IMR-90 (cell line): Measurements from ENCODE around the gene RNF130. TPM values are rescaled to one million over a fixed set of nuclear protein-coding genes. Genes with fewer than 3 reads are reported as not detected.

ENCODE experiments used
- ATAC-seq: fragments of 200-7000 bp; cut with Tn5 transposase; 2 replicates; pipeline ENCODE4 v1.9.1; 2020; ENCODE audit warnings: low read depth, mild to moderate bottlenecking, moderate library complexity
- BruUV-seq: library from RNA; stranded (reverse); fragments of 400-500 nt; replicated peaks from 2 replicates; lab custom pipeline; 2021; lab: Mats Ljungman, UMichigan
- CTCF ChIA-PET: fragments of 300-600 bp; formaldehyde crosslinking; extraction: SDS; loops from one replicate; lab custom pipeline; 2021; ENCODE audit warnings: antibody characterized with exemption; lab: Yijun Ruan, JAX
- POLR2A ChIA-PET: fragments of 300-600 bp; sonication (Branson Sonifier 250); formaldehyde crosslinking; loops from one replicate; lab custom pipeline; 2022; ENCODE audit warnings: antibody characterized with exemption; ENCODE audit not compliant: unreplicated experiment; lab: Charles Lee
- DNase-seq: peaks from one replicate; pipeline ENCODE4 v3.0.0; 2013
- H2AFZ ChIP-seq: replicated peaks from 2 replicates; pipeline ENCODE3; 2013; ENCODE audit warnings: low read length, mild to moderate bottlenecking; ENCODE audit not compliant: poor library complexity
- H2AK5ac ChIP-seq: 2 replicates; pipeline ENCODE4 v1.6.1; 2013; ENCODE audit warnings: low read depth, low read length, inconsistent platforms
- H2AK9ac ChIP-seq: replicated peaks from 2 replicates; pipeline ENCODE3; 2013; ENCODE audit warnings: mild to moderate bottlenecking, low read depth, low read length, moderate library complexity; ENCODE audit not compliant: poor library complexity
- H2BK120ac ChIP-seq: 2 replicates; pipeline ENCODE4 v1.6.1; 2013; ENCODE audit warnings: low read depth, low read length, inconsistent platforms
- H2BK15ac ChIP-seq: 3 replicates; pipeline ENCODE4 v1.6.1; 2013; ENCODE audit warnings: low read depth, low read length, inconsistent platforms
- H2BK20ac ChIP-seq: 2 replicates; pipeline ENCODE4 v1.6.1; 2013; ENCODE audit warnings: low read depth, mild to moderate bottlenecking, inconsistent platforms, low read length, moderate library complexity
- H2BK5ac ChIP-seq: 2 replicates; pipeline ENCODE4 v1.6.1; 2013; ENCODE audit warnings: mild to moderate bottlenecking, low read depth, low read length, inconsistent platforms; ENCODE audit not compliant: poor library complexity, severe bottlenecking
- H3K14ac ChIP-seq: replicated peaks from 2 replicates; pipeline ENCODE4 v1.6.1; 2013; ENCODE audit warnings: low read depth, low read length, inconsistent platforms
- H3K18ac ChIP-seq: 2 replicates; pipeline ENCODE4 v1.6.1; 2013; ENCODE audit warnings: low read depth, low read length, control low read depth
- H3K23ac ChIP-seq: 2 replicates; pipeline ENCODE4 v1.6.1; 2013; ENCODE audit warnings: low read depth, low read length, inconsistent platforms
- H3K27ac ChIP-seq: 2 replicates; pipeline ENCODE4 v1.5.1; 2013; ENCODE audit warnings: mild to moderate bottlenecking, control low read depth, low read length; ENCODE audit not compliant: insufficient read depth
- H3K27me3 ChIP-seq: 2 replicates; pipeline ENCODE4 v1.6.1; 2013; ENCODE audit warnings: low read length; ENCODE audit not compliant: control insufficient read depth, insufficient read depth
- H3K36me3 ChIP-seq: 2 replicates; pipeline ENCODE4 v1.6.1; 2013; ENCODE audit warnings: low read length, mixed read lengths; ENCODE audit not compliant: control insufficient read depth, insufficient read depth
- H3K4ac ChIP-seq: 2 replicates; pipeline ENCODE4 v1.6.1; 2013; ENCODE audit warnings: low read depth, low read length, inconsistent platforms
- H3K4me1 ChIP-seq: 2 replicates; pipeline ENCODE4 v1.6.1; 2013; ENCODE audit warnings: low read length, mixed read lengths; ENCODE audit not compliant: control insufficient read depth, insufficient read depth
- H3K4me2 ChIP-seq: 2 replicates; pipeline ENCODE4 v1.6.1; 2013; ENCODE audit warnings: low read depth, mild to moderate bottlenecking, control low read depth, low read length, moderate library complexity
- H3K4me3 ChIP-seq: 2 replicates; pipeline ENCODE4 v1.5.1; 2013; ENCODE audit warnings: low read depth, mild to moderate bottlenecking, control low read depth, low read length, moderate library complexity; ENCODE audit not compliant: insufficient read depth
- H3K56ac ChIP-seq: 2 replicates; pipeline ENCODE4 v1.6.1; 2013; ENCODE audit warnings: low read length, inconsistent platforms; ENCODE audit not compliant: insufficient read depth; ENCODE audit errors: extremely low read depth
- H3K79me1 ChIP-seq, 2 experiments: 2 replicates each; pipeline ENCODE4 v1.6.1; 2013; ENCODE audit warnings: low read length in 2 of 2, inconsistent platforms in 1 of 2, low read depth in 1 of 2
- H3K9ac ChIP-seq: 2 replicates; pipeline ENCODE4 v1.6.1; 2013; ENCODE audit warnings: low read depth, low read length, control low read depth
- H3K9me1 ChIP-seq: 2 replicates; pipeline ENCODE4 v1.6.1; 2013; ENCODE audit warnings: low read length, inconsistent platforms; ENCODE audit not compliant: insufficient read depth
- H3K9me3 ChIP-seq: 2 replicates; pipeline ENCODE4 v1.6.1; 2013; ENCODE audit warnings: low read length; ENCODE audit not compliant: control insufficient read depth, insufficient read depth
- H4K20me1 ChIP-seq: 2 replicates; pipeline ENCODE4 v1.6.1; 2013; ENCODE audit warnings: low read length, inconsistent platforms; ENCODE audit not compliant: insufficient read depth
- H4K5ac ChIP-seq: 2 replicates; pipeline ENCODE4 v1.6.1; 2013; ENCODE audit warnings: mild to moderate bottlenecking, low read depth, low read length, control low read depth
- H4K8ac ChIP-seq, 2 experiments: 2 replicates each; pipeline ENCODE4 v1.6.1; 2013; ENCODE audit warnings: low read depth in 2 of 2, low read length in 2 of 2, control low read depth in 1 of 2, inconsistent platforms in 1 of 2
- H4K91ac ChIP-seq: 2 replicates; pipeline ENCODE4 v1.6.1; 2013; ENCODE audit warnings: low read depth, low read length, inconsistent platforms; ENCODE audit not compliant: insufficient read depth
- BHLHE40 ChIP-seq: fragments of 150-350 bp; IDR thresholded peaks from 2 replicates; pipeline ENCODE4 v1.6.1; 2016; ENCODE audit warnings: mild to moderate bottlenecking, low read depth, low read length
- CHD1 ChIP-seq: IDR thresholded peaks from 2 replicates; pipeline ENCODE4 v1.6.1; 2012; ENCODE audit warnings: low read depth, low read length, improper control_type of control experiment
- FOS ChIP-seq: fragments of 150-350 bp; IDR thresholded peaks from 2 replicates; pipeline ENCODE4 v1.6.1; 2016; ENCODE audit warnings: low read depth, low read length
- MAZ ChIP-seq: IDR thresholded peaks from 2 replicates; pipeline ENCODE4 v1.6.1; 2012; ENCODE audit warnings: low read depth, mild to moderate bottlenecking, low read length, improper control_type of control experiment, moderate library complexity, borderline replicate concordance
- NFE2L2 ChIP-seq: fragments of 150-350 bp; IDR thresholded peaks from 2 replicates; pipeline ENCODE4 v1.6.1; 2016; ENCODE audit warnings: low read depth, mild to moderate bottlenecking, low read length
- POLR2A ChIP-seq: IDR thresholded peaks from 2 replicates; pipeline ENCODE4 v1.6.1; 2012; ENCODE audit warnings: mild to moderate bottlenecking, low read depth, low read length
- RAD21 ChIP-seq: IDR thresholded peaks from 2 replicates; pipeline ENCODE4 v1.6.1; 2012; ENCODE audit warnings: low read length, improper control_type of control experiment
- WGBS, 2 experiments: methylation state at CpG; one replicate each; pipeline versions ENCODE4 v1.1.5 to v1.1.7; 2013; ENCODE audit warnings: missing lambda C conversion rate in 2 of 2; ENCODE audit not compliant: insufficient read length in 1 of 2; ENCODE audit errors: extremely low coverage in 2 of 2; 5-methylcytosine and 5-hydroxymethylcytosine counted together
- dilution Hi-C: fragments of 300-500 bp; cut with HindIII; formaldehyde crosslinking; loops from one replicate; pipeline ENCODE4 v1.14.3; 2018; ENCODE audit warnings: low sequenced_read_pairs; ENCODE audit not compliant: unreplicated experiment
- in situ Hi-C: fragments of 300-500 bp; cut with MboI; formaldehyde crosslinking; loops from 3 replicates; pipeline ENCODE4 v1.14.3; 2019; ENCODE audit warnings: low sequenced_read_pairs, inconsistent platforms, mixed read lengths
- intact Hi-C: fragments of 100-400 bp; cut with micrococcal nuclease; formaldehyde crosslinking; loops from 2 replicates; pipeline ENCODE4 v1.10.0; 2022
- polyA plus RNA-seq, 3 experiments: library from polyadenylated mRNA; depleted of rRNA; stranded (reverse); fragments of >200 nt; gene quantifications; 2 replicates each; pipeline ENCODE4 v1.2.3, GENCODE V29; 2012; ENCODE audit warnings: low replicate concordance in 1 of 3
- total RNA-seq: library from RNA; depleted of rRNA; stranded (reverse); fragments of >200 nt; gene quantifications from 2 replicates; pipeline ENCODE4 v1.2.3, GENCODE V29; 2012
- TF ChIP-seq, protein P1 (sequence below): conservative IDR thresholded peaks from 2 replicates; pipeline ENCODE4 v1.5.1; 2012; ENCODE audit warnings: mild to moderate bottlenecking, low read depth, low read length, improper control_type of control experiment

The RNF130 gene
- total and polyA plus RNA-seq, 2 of the 4 experiments (the other 2 are of a cell fraction): 12.9 to 21.7 TPM

DNA sequence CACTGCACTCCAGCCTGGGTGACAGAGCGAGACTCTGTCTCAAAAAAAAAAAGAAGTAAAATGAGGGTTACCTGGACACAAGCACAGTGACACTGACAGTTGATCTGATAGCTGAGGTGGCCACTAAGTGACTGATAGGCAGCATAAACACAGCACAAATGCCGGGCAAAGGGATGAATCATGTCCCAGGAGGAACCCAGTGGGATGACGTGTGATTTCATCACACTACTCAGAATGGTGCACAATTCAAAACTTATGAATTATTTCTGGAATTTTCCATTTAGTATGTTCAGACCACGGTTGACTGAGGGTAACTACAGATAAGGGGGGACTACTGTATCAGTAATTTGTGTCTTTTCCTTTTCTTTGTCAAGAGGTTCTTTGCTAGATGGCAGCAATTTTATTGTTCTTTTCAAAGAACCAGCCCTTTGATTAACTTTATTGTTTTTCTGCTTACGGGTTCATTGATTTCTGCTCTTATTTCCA, 34.3 kb upstream of the RNF130 start:
- H3K23ac ChIP-seq: no peak overlapping the region
- peaks cover 3% of the 10 kb centered on the region; the same call in 1 of the 2 replicates for H3K9me3 ChIP-seq
- TF ChIP-seq POLR2A (no peak), NFE2L2 (no peak), FOS (no peak), CHD1 (no peak), MAZ (no peak), BHLHE40 (no peak), RAD21 (no peak)
- TF ChIP-seq, protein P1, sequence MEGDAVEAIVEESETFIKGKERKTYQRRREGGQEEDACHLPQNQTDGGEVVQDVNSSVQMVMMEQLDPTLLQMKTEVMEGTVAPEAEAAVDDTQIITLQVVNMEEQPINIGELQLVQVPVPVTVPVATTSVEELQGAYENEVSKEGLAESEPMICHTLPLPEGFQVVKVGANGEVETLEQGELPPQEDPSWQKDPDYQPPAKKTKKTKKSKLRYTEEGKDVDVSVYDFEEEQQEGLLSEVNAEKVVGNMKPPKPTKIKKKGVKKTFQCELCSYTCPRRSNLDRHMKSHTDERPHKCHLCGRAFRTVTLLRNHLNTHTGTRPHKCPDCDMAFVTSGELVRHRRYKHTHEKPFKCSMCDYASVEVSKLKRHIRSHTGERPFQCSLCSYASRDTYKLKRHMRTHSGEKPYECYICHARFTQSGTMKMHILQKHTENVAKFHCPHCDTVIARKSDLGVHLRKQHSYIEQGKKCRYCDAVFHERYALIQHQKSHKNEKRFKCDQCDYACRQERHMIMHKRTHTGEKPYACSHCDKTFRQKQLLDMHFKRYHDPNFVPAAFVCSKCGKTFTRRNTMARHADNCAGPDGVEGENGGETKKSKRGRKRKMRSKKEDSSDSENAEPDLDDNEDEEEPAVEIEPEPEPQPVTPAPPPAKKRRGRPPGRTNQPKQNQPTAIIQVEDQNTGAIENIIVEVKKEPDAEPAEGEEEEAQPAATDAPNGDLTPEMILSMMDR: no peak
- no peak overlapping the region for H2AFZ ChIP-seq
- H4K91ac ChIP-seq: no peak overlapping the region
- no peaks in the 10 kb centered on the region for H3K36me3 ChIP-seq
- H3K27ac ChIP-seq: no peak overlapping the region
- ChIA-PET POLR2A (no interaction called here), CTCF (interaction anchor here (0.6 kb wide), 1 partner anchor 19 kb away, joined by 4 read pairs; no protein-coding TSS in a partner anchor)
- dilution Hi-C loops (no loop called here), in situ Hi-C loops (no loop called here), intact Hi-C loops (no loop called here)
- H2BK5ac ChIP-seq: no peak overlapping the region
- no peak overlapping the region for H3K9ac ChIP-seq
- H3K79me1 ChIP-seq: no peaks in the 10 kb centered on the region
- no peak overlapping the region for H2AK9ac ChIP-seq
- no peak overlapping the region for H3K14ac ChIP-seq
- no peak overlapping the region for H3K18ac ChIP-seq
- H3K56ac ChIP-seq: no peak overlapping the region
- peaks cover 1% of the 10 kb centered on the region; the same call in 1 of the 2 replicates for H3K27me3 ChIP-seq
- no peak for DNase-seq
- no peak overlapping the region for H3K4me2 ChIP-seq
- no peak overlapping the region for H2BK20ac ChIP-seq
- H4K8ac ChIP-seq: no peak overlapping the region
- no TSS peak for BruUV-seq
- H2BK120ac ChIP-seq: no peak overlapping the region
- H3K4me3 ChIP-seq: no peak overlapping the region
- no peak overlapping the region for H2AK5ac ChIP-seq
- H4K5ac ChIP-seq: no peak overlapping the region
- WGBS, 2 experiments: 71% methylated on average over 1 of the region's 5 CpGs; no CpG with 5 or more reads in 1 of the 2 experiments
- no peaks in the 10 kb centered on the region for H4K20me1 ChIP-seq
- ATAC-seq: no peak
- H2BK15ac ChIP-seq: no peak overlapping the region
- no peak overlapping the region for H3K4ac ChIP-seq
- H3K9me1 ChIP-seq: no peaks in the 10 kb centered on the region
- H3K4me1 ChIP-seq: no peaks in the 10 kb centered on the region
